Upper lobe of right lung (tissue), 1 donor: ENCODE data around the gene PRKG1. TPM values are rescaled to one million over a fixed set of nuclear protein-coding genes. Genes with fewer than 3 reads are reported as not detected.

Experiments used
- ATAC-seq: fragments of 200-7000 bp; cut with Tn5 transposase; one replicate; pipeline ENCODE4 v1.9.1; 2020; ENCODE audit warnings: mild to moderate bottlenecking, moderate library complexity
- DNase-seq: peaks from one replicate; pipeline ENCODE4 v3.0.0-alpha.2; 2020
- H3K27ac ChIP-seq: fragments of 200-600 bp; one replicate; pipeline ENCODE4 v1.8.0; 2022
- H3K27me3 ChIP-seq: fragments of 200-600 bp; one replicate; pipeline ENCODE4 v1.8.0; 2022; ENCODE audit warnings: mild to moderate bottlenecking
- H3K36me3 ChIP-seq: fragments of 200-600 bp; one replicate; pipeline ENCODE4 v1.8.0; 2022
- H3K4me1 ChIP-seq: fragments of 200-600 bp; one replicate; pipeline ENCODE4 v1.8.0; 2022
- H3K4me3 ChIP-seq: fragments of 200-600 bp; one replicate; pipeline ENCODE4 v1.8.0; 2022; ENCODE audit warnings: mild to moderate bottlenecking
- H3K9me3 ChIP-seq: fragments of 200-600 bp; one replicate; pipeline ENCODE4 v1.8.0; 2022
- CTCF ChIP-seq: fragments of 200-600 bp; IDR thresholded peaks from one replicate; pipeline ENCODE4 v1.8.0; 2022; ENCODE audit warnings: antibody characterized with exemption
- intact Hi-C: fragments of 100-400 bp; cut with DNase I; formaldehyde crosslinking; loops from one replicate; pipeline ENCODE4 v1.11.0; 2022
- total RNA-seq: library from RNA; stranded (reverse); fragmentation: NEBNext Ultra II Directional; extraction: Animal tissue kit (Norgen Biotek cat#: 25700); gene quantifications from one replicate; pipeline ENCODE4 v1.2.1, GENCODE V29; 2021
- donor health status: DM: no; HTN: yes; CAD: no; lungs with severe emphysema.

The PRKG1 gene
- total RNA-seq, 1 donor from 2014 or later, result 30.0 TPM

GRCh38 chr10:51400392-51401096 is 326.3 kb downstream of the PRKG1 start:
- H3K27me3 ChIP-seq, result no peaks in the 10 kb centered on the region
- ATAC-seq, result no peak
- no peak for DNase-seq
- peaks cover 15% of the 10 kb centered on the region for H3K4me1 ChIP-seq
- H3K27ac ChIP-seq, result no peak overlapping the region
- no peak for TF ChIP-seq CTCF
- intact Hi-C loops, result no loop called here
- H3K36me3 ChIP-seq, result no peaks in the 10 kb centered on the region
- H3K9me3 ChIP-seq, result no peaks in the 10 kb centered on the region
- H3K4me3 ChIP-seq, result no peak overlapping the region

GRCh38 chr10:51403521-51403920 is 329.2 kb downstream of the PRKG1 start:
- ATAC-seq, result no peak
- DNase-seq, result no peak
- H3K27ac ChIP-seq, result no peak overlapping the region
- H3K4me3 ChIP-seq, result no peak overlapping the region
- H3K9me3 ChIP-seq, result no peaks in the 10 kb centered on the region
- peaks cover 6% of the 10 kb centered on the region for H3K4me1 ChIP-seq
- intact Hi-C loops, result no loop called here
- H3K36me3 ChIP-seq, result no peaks in the 10 kb centered on the region
- no peak for TF ChIP-seq CTCF
- no peaks in the 10 kb centered on the region for H3K27me3 ChIP-seq

- TF ChIP-seq CTCF, result no peak
- peaks cover 4% of the 10 kb centered on the region for H3K4me1 ChIP-seq
- no peaks in the 10 kb centered on the region for H3K27me3 ChIP-seq
- H3K9me3 ChIP-seq, result no peaks in the 10 kb centered on the region
- intact Hi-C loops, result no loop called here
- ATAC-seq (peak; percentile 66), DNase-seq (no peak)
- H3K4me3 ChIP-seq, result no peak overlapping the region
- H3K36me3 ChIP-seq, result no peaks in the 10 kb centered on the region
- peak overlapping the region; percentile 32 for H3K27ac ChIP-seq
These were observed 331.5 kb downstream of the PRKG1 start for GRCh38 chr10:51405580-51406351.

GRCh38 chr10:51406581-51406980 is 332.3 kb downstream of the PRKG1 start:
- Histone ChIP-seq H3K27me3 (no peaks in the 10 kb centered on the region), H3K36me3 (no peaks in the 10 kb centered on the region), H3K4me3 (no peak overlapping the region), H3K9me3 (no peaks in the 10 kb centered on the region), H3K4me1 (peaks cover 4% of the 10 kb centered on the region), H3K27ac (peak overlapping the region; percentile 32)
- DNase-seq, result no peak
- intact Hi-C loops, result no loop called here
- ATAC-seq, result no peak
- TF ChIP-seq CTCF, result no peak

- intact Hi-C loops, result no loop called here
- DNase-seq, result no peak
- TF ChIP-seq CTCF, result no peak
- ATAC-seq, result no peak
- no peak overlapping the region for H3K4me3 ChIP-seq
- no peaks in the 10 kb centered on the region for H3K27me3 ChIP-seq
- H3K4me1 ChIP-seq, result no peaks in the 10 kb centered on the region
- no peaks in the 10 kb centered on the region for H3K36me3 ChIP-seq
- H3K27ac ChIP-seq, result no peak overlapping the region
- H3K9me3 ChIP-seq, result no peaks in the 10 kb centered on the region
These were observed 342.2 kb downstream of the PRKG1 start for GRCh38 chr10:51416494-51416893.
